T-helper 2 cell (primary cell): Measurements from ENCODE around the gene WDFY3.

Experiments used
- DNase-seq, 5 experiments: peaks; one replicate each; pipeline versions ENCODE4 v3.0.0 to v3.0.0-alpha.2; 2012 to 2022
- total RNA-seq, 2 donors: gene quantifications; one replicate each; lab custom pipeline; 2026; lab: John Stamatoyannopoulos, UW

WDFY3 gene
- 0.31 to 1.3 reads per million in 2 donors for total RNA-seq

DNA sequence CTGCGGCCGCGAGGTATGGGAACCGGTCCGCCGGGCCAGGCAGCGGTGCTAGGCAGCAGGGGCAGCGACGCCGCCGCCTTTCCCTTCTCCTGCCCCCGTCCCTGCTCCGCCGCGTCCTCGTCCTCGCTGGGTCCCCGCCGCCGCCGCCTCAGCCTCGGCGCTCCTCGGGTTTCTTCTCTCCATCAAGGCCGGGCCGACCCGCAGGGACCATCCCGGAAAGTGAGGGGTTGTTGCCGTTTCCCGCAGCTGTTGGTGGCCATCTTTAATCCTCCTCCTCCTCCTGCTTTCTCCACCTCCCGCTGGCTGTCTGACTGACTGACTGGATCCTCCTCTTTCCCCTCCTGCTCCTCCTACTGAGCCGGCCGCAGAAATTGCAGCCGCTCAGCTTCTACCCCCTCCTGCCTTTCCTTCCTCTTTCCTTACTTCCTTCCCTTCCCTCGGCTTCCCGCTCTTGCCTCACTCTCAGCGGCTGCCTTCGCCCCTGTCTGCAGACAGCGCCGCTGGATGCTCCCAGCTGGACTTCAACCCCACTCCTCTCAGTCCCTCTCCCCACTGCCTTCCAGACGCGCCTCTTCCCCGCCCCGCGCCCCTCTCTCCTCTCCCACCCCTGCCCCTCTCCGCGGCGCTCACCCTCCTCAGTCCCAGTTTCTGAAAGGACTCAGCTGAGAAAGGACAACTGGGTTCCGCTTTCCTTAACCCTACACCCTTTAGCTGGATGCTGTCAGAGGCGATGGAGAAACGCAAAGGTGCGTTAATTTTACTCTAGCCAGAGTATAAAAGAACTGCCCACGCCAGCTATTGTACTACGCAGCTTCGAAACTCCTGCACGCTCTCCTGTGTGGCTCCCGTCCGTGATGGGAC lies at the start of gene WDFY3:
Gene WDFY3 (minus strand): TSS at position 309 of the 861 bp plus-strand sequence. CDS start 106,099 bp downstream, outside the sequence.
- DNase-seq: peak in 1 of 5 experiments; percentile 1

- DNase-seq: no peak
Observed at GRCh38 chr4:85005865-85006377, 39.4 kb upstream of the WDFY3 start.

DNA sequence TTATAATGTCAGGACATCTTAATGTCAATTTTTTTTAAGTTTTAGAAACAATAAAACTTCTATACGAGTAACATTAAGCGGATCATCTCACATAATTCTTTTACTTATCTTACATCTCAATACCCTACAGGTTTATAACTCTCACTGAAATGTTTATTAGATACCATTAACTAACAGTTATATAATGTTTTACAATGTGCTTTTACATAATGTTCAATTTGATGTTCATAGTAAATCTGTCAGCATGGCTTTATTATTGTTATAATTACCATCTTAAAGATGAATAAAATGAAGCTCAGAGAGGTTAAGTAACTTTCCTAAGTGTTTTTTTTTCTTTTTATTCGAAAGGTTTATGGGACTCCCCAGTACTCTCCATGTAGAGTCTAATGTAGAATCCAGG lies 33.9 kb upstream of the WDFY3 start:
- DNase-seq: no peak

DNA sequence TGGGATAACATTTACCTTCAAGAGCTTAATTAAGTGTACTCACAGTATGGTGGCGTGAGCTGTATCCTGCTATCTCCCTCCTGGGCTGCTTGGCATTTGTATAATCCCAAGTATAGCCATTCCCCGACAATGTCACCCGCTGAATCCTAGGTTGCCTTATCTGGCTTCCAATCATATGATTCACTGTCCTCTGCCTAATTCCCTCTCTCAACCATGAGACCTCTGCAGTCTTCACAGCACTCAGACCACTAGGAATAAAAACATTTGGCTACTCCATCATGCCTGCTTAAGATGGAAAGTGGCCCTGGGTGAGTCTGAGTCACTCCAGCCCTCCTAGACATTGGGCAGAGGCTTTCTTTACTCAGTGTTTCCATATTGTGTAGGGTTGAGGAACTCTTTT lies 28.9 kb upstream of the WDFY3 start:
- DNase-seq: no peak

- no peak for DNase-seq
Observed at GRCh38 chr4:84994280-84994679, 27.8 kb upstream of the WDFY3 start.

DNA sequence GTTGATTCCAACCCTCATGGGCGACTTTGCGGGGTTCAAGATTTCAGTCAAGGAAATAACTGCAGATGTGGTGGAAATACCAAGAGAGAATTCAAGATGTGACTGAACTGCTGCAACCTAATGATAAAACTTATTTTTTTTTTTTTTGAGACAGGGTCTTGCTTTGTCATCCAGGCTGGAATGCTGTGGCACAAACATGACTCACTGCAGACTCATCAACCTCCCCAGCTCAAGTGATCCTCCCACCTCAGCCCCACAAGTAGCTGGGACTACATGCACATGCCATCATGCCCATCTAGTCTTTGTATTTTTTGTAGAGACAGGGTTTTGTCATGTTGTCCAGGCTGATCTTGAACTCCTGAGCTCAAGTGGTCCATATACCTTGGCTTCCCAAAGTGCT lies 19.5 kb upstream of the WDFY3 start:
- no peak for DNase-seq

DNA sequence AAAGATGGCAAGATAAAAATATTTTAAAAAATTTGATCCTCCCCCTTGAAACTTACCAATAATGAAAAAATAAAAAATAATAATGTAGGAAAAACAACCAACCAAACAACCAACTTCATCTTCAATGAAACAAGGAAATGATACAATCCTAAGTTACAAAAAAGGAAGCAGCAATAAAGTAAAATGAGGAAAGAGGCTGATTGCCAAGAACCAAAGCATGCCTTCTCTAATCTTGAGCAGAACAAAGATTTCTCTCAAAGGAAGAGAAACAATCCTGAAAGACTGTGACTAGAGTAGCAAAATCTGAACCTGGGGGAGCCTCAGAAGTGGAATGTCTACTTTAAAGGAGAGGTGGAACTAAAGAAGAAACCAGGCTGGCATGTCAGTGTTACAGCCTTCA lies 10.9 kb upstream of the WDFY3 start:
- DNase-seq: no peak

GRCh38 chr4:84973856-84974255 lies 7.4 kb upstream of the WDFY3 start:
- no peak for DNase-seq

GRCh38 chr4:84971319-84971932 lies 4.9 kb upstream of the WDFY3 start:
- peak in 1 of 5 experiments; percentile 5 for DNase-seq

GRCh38 chr4:84968925-84969324 lies 2.4 kb upstream of the WDFY3 start:
- no peak for DNase-seq

DNA sequence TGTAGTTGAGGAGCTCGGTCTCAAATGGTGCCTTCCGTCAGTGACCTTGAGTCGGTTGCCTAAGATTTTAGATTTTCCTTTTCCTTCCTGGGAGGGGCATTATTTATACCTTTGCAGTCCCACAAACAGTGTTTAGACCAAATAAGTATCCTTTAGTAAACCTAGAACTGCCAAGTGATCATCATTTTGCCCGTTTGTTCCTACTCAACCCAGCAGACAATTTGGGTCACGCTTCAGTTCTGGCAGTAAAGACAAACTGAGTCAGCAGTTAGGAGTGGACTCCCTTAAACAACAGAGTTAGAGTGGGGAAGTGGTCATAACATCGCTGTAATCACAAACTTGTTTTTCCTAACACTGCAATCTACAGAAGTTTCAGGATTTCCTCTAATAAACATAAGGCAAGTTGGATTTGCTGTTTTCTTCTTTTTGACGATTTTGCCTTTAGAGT lies 777 bp upstream of the WDFY3 start:
- no peak for DNase-seq

DNA sequence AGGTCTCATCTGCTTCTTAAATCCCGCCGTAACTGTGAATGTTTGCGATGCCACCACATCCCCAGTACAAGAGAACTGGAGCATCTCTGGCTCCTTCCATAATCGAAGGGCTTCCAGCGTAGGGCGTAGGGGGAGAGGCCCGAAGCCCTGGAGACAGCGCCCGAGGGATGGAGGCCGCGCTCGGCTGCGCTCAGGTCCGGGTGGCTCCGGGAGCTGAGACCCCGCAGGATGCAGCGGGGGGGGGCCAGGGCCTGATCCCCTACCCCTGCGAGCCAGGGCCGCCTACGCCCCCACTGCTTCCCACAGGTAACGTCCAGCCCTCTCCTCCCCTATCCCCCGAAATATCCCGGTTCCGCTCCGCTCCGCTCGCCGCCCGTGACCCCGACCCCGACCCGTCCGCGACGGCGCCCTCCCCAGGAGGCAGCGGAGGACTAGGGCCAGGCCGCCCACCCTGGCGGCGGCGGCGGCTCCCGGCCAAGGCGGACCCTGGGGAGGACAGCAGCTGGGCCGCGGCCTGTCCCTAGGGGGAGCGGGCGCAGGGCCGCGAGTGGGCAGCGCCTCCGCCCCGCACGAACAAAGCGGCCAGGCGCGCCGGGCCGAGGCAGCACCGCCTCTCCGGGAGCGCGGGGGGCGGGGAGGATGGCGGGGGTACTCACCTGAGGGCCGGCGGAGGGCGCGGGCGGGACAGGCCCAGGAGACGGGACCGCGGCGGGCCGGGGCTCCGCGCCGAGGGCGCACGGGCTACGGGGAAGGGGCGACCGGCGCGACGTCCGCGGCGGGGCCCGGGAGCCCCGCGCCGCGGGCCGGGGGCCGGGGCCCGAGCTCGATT lies 723 bp downstream of the WDFY3 start:
- DNase-seq: peak in 1 of 5 experiments; percentile 1

DNA sequence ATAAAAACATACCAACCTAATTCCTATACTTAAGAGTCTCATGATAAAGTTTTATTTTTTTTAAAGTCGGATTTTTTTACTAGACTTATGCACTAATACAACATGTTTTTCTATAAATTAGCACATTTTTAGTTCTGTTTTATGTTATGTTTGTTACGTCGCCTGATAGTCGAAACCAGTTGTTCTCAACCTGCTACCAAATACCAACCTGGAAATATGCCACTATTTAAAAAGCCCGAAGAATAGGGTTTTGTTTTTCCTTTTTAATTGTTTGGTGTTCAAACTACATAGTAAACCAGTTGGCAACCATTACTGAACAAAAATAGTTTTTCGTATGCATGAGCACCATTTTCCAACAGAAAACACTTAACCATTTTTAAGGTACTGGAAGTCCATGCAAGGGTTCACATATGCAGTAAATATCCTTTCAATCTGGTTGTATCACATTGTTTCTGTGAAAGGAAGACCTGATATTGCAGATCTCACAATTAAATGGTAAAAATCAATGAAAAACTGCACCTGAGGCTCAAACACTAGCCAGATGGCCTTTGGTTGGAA lies 1.4 kb downstream of the WDFY3 start:
- no peak for DNase-seq

GRCh38 chr4:84962102-84962501 lies 4.4 kb downstream of the WDFY3 start:
- no peak for DNase-seq

GRCh38 chr4:84958434-84958833 lies 8.1 kb downstream of the WDFY3 start:
- no peak for DNase-seq

GRCh38 chr4:84957514-84958420 lies 8.7 kb downstream of the WDFY3 start:
- DNase-seq: no peak

DNA sequence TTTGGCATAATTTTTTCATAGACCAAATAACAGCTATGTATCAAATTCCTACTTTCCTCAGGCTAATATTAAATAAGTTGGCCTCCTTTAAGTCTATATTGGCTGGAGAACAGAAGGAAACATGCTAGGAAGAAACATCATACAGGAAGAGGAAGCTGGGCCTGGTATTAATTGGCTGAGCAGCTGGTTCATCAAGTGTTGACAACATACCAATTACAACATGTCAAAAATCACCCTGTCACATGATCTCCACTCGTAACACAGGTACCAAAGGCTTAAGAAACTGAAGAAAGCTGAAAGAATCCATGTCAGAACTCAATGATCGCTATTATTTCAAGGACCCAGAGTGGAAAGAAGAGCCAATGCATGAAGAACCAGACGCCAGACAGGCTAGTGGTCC lies 10.5 kb downstream of the WDFY3 start:
- DNase-seq: no peak

DNA sequence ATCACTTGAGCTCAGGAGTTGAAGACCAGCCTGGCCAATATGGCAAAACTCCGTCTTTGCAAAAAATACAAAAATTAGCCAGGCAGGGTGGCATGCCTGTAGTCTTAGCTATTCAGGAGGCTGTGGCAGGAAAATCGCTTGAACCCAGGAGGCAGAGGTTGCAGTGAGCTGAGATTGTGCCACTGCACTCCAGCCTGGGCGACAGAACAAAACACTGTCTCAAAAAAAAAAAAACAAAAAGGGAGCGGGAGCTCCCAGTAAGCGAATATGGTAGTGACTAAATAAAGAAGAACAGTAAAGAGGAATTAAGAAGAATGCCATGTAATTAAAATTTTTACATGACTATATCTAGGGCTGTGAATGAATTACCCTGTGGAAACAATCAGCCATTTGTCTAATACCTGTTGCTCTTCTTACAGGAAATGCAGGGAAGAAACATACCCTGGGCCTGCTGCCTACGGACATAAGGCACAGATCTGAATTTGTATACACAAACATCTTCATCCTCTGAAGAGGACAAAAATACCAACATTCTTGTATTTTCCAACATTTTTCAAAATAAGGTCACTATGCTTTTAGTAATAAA lies 11.4 kb downstream of the WDFY3 start:
- DNase-seq: no peak

- DNase-seq: no peak
Observed at GRCh38 chr4:84952776-84953175, 13.7 kb downstream of the WDFY3 start.

GRCh38 chr4:84952004-84952403 lies 14.5 kb downstream of the WDFY3 start:
- no peak for DNase-seq

DNA sequence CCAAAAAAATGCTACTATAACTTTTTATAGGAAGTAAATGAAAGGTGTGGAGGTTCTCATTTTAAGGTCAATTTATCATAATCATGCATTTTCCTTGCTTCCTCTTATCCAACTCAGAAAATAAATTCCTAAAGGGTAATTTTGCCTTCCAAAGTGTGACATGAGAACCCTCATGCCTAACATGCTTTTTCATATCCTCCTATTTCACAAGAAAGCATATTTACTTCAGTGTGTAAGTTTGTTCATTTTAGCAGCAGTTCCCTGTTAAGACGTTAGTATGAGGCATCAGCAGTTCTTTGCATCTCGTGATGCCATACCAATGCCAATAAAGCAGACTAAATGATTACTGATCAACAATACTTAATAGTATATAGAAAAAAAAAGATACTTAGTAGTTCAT lies 18.4 kb downstream of the WDFY3 start:
- no peak for DNase-seq
